WTC11 (cell line): ENCODE results near the gene MORN1.

Experiments used
- ESRRA ChIP-seq: sonication (generic); formaldehyde crosslinking; IDR thresholded peaks from 2 replicates; pipeline ENCODE4 v1.8.1; 2022; ENCODE audit warnings: mild to moderate bottlenecking, missing genetic modification reagents, borderline replicate concordance
- JUN ChIP-seq: sonication (generic); formaldehyde crosslinking; IDR thresholded peaks from 2 replicates; pipeline ENCODE4 v1.8.0; 2023; ENCODE audit warnings: mild to moderate bottlenecking, missing genetic modification reagents
- MYBL2 ChIP-seq: sonication (generic); formaldehyde crosslinking; IDR thresholded peaks from 2 replicates; pipeline ENCODE4 v1.8.1; 2023; ENCODE audit warnings: mild to moderate bottlenecking, moderate library complexity, missing genetic modification reagents
- NR2C2 ChIP-seq: sonication (generic); formaldehyde crosslinking; IDR thresholded peaks from 2 replicates; pipeline ENCODE4 v1.8.0; 2022; ENCODE audit warnings: mild to moderate bottlenecking, missing genetic modification reagents
- ZNF138 ChIP-seq: sonication (generic); formaldehyde crosslinking; conservative IDR thresholded peaks from 2 replicates; pipeline ENCODE4 v1.8.1; 2022; ENCODE audit warnings: mild to moderate bottlenecking, moderate library complexity, missing genetic modification reagents
- ZNF317 ChIP-seq: sonication (generic); formaldehyde crosslinking; IDR thresholded peaks from 2 replicates; pipeline ENCODE4 v1.8.1; 2023; ENCODE audit warnings: low read depth, mild to moderate bottlenecking, moderate library complexity, missing genetic modification reagents, borderline replicate concordance
- TF ChIP-seq, protein P1 (sequence below): sonication (generic); formaldehyde crosslinking; IDR thresholded peaks from 2 replicates; pipeline ENCODE4 v1.8.0; 2022; ENCODE audit warnings: mild to moderate bottlenecking, missing genetic modification reagents
- TF ChIP-seq, protein P2 (sequence below): sonication (generic); formaldehyde crosslinking; IDR thresholded peaks from 2 replicates; pipeline ENCODE4 v1.8.1; 2022; ENCODE audit warnings: low read depth, missing genetic modification reagents, borderline replicate concordance
- TF ChIP-seq, protein P3 (sequence below): fragments of 200-600 bp; IDR thresholded peaks from 2 replicates; pipeline ENCODE4 v1.8.0; 2022; ENCODE audit warnings: antibody characterized with exemption
- TF ChIP-seq, protein P4 (sequence below): sonication (generic); formaldehyde crosslinking; IDR thresholded peaks from 2 replicates; pipeline ENCODE4 v1.8.1; 2023; ENCODE audit warnings: mild to moderate bottlenecking, missing genetic modification reagents, borderline replicate concordance
- TF ChIP-seq, protein P5 (sequence below): sonication (generic); formaldehyde crosslinking; IDR thresholded peaks from 2 replicates; pipeline ENCODE4 v1.8.0; 2023; ENCODE audit warnings: missing genetic modification reagents
- TF ChIP-seq, protein P6 (sequence below): sonication (generic); formaldehyde crosslinking; IDR thresholded peaks from 2 replicates; pipeline ENCODE4 v1.8.0; 2022; ENCODE audit warnings: mild to moderate bottlenecking, missing genetic modification reagents
- TF ChIP-seq, protein P7 (sequence below): fragments of 250-450 bp; sonication (Bioruptor Pico); conservative IDR thresholded peaks from 2 replicates; pipeline ENCODE4 v1.9.0; 2021; ENCODE audit warnings: mild to moderate bottlenecking
- TF ChIP-seq, protein P8 (sequence below): sonication (generic); formaldehyde crosslinking; IDR thresholded peaks from 2 replicates; pipeline ENCODE4 v1.8.1; 2023; ENCODE audit warnings: mild to moderate bottlenecking, moderate library complexity, missing genetic modification reagents

DNA sequence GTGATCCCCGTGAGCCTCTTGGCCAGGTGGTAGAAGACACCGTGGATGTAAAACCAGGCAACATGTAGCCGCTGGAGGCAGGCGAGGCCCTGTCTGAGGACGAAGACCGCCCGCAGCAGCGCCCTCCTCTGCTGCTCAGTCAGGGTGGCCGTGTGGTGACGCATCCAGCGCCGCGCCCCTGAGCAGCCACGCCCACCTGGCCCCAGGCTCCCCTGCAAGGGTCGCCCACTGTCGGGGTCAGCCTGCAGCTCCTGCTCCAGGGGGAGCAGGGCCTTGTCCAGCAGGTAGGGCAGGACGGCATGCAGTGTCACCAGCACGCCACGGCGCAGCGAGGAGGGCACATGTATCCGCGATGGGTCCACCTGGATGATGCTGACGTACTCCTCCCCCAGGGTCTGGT lies 17.1 kb upstream of the MORN1 start:
- TF ChIP-seq, protein P1, sequence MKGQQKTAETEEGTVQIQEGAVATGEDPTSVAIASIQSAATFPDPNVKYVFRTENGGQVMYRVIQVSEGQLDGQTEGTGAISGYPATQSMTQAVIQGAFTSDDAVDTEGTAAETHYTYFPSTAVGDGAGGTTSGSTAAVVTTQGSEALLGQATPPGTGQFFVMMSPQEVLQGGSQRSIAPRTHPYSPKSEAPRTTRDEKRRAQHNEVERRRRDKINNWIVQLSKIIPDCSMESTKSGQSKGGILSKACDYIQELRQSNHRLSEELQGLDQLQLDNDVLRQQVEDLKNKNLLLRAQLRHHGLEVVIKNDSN (CRISPR knock-in tag), result no peak
- TF ChIP-seq, protein P2, sequence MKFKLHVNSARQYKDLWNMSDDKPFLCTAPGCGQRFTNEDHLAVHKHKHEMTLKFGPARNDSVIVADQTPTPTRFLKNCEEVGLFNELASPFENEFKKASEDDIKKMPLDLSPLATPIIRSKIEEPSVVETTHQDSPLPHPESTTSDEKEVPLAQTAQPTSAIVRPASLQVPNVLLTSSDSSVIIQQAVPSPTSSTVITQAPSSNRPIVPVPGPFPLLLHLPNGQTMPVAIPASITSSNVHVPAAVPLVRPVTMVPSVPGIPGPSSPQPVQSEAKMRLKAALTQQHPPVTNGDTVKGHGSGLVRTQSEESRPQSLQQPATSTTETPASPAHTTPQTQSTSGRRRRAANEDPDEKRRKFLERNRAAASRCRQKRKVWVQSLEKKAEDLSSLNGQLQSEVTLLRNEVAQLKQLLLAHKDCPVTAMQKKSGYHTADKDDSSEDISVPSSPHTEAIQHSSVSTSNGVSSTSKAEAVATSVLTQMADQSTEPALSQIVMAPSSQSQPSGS (CRISPR knock-in tag), result no peak
- TF ChIP-seq, protein P3, sequence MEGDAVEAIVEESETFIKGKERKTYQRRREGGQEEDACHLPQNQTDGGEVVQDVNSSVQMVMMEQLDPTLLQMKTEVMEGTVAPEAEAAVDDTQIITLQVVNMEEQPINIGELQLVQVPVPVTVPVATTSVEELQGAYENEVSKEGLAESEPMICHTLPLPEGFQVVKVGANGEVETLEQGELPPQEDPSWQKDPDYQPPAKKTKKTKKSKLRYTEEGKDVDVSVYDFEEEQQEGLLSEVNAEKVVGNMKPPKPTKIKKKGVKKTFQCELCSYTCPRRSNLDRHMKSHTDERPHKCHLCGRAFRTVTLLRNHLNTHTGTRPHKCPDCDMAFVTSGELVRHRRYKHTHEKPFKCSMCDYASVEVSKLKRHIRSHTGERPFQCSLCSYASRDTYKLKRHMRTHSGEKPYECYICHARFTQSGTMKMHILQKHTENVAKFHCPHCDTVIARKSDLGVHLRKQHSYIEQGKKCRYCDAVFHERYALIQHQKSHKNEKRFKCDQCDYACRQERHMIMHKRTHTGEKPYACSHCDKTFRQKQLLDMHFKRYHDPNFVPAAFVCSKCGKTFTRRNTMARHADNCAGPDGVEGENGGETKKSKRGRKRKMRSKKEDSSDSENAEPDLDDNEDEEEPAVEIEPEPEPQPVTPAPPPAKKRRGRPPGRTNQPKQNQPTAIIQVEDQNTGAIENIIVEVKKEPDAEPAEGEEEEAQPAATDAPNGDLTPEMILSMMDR, result no peak
- TF ChIP-seq NR2C2 (no peak), ZNF317 (CRISPR knock-in tag) (no peak), JUN (no peak), ESRRA (CRISPR knock-in tag) (no peak), MYBL2 (CRISPR knock-in tag) (no peak), ZNF138 (CRISPR knock-in tag) (no peak)
- TF ChIP-seq, protein P4, sequence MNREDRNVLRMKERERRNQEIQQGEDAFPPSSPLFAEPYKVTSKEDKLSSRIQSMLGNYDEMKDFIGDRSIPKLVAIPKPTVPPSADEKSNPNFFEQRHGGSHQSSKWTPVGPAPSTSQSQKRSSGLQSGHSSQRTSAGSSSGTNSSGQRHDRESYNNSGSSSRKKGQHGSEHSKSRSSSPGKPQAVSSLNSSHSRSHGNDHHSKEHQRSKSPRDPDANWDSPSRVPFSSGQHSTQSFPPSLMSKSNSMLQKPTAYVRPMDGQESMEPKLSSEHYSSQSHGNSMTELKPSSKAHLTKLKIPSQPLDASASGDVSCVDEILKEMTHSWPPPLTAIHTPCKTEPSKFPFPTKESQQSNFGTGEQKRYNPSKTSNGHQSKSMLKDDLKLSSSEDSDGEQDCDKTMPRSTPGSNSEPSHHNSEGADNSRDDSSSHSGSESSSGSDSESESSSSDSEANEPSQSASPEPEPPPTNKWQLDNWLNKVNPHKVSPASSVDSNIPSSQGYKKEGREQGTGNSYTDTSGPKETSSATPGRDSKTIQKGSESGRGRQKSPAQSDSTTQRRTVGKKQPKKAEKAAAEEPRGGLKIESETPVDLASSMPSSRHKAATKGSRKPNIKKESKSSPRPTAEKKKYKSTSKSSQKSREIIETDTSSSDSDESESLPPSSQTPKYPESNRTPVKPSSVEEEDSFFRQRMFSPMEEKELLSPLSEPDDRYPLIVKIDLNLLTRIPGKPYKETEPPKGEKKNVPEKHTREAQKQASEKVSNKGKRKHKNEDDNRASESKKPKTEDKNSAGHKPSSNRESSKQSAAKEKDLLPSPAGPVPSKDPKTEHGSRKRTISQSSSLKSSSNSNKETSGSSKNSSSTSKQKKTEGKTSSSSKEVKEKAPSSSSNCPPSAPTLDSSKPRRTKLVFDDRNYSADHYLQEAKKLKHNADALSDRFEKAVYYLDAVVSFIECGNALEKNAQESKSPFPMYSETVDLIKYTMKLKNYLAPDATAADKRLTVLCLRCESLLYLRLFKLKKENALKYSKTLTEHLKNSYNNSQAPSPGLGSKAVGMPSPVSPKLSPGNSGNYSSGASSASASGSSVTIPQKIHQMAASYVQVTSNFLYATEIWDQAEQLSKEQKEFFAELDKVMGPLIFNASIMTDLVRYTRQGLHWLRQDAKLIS (CRISPR knock-in tag), result no peak
- TF ChIP-seq, protein P5, sequence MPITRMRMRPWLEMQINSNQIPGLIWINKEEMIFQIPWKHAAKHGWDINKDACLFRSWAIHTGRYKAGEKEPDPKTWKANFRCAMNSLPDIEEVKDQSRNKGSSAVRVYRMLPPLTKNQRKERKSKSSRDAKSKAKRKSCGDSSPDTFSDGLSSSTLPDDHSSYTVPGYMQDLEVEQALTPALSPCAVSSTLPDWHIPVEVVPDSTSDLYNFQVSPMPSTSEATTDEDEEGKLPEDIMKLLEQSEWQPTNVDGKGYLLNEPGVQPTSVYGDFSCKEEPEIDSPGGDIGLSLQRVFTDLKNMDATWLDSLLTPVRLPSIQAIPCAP (CRISPR knock-in tag), result no peak
- TF ChIP-seq, protein P6, sequence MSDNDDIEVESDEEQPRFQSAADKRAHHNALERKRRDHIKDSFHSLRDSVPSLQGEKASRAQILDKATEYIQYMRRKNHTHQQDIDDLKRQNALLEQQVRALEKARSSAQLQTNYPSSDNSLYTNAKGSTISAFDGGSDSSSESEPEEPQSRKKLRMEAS (CRISPR knock-in tag), result no peak
- TF ChIP-seq, protein P7, sequence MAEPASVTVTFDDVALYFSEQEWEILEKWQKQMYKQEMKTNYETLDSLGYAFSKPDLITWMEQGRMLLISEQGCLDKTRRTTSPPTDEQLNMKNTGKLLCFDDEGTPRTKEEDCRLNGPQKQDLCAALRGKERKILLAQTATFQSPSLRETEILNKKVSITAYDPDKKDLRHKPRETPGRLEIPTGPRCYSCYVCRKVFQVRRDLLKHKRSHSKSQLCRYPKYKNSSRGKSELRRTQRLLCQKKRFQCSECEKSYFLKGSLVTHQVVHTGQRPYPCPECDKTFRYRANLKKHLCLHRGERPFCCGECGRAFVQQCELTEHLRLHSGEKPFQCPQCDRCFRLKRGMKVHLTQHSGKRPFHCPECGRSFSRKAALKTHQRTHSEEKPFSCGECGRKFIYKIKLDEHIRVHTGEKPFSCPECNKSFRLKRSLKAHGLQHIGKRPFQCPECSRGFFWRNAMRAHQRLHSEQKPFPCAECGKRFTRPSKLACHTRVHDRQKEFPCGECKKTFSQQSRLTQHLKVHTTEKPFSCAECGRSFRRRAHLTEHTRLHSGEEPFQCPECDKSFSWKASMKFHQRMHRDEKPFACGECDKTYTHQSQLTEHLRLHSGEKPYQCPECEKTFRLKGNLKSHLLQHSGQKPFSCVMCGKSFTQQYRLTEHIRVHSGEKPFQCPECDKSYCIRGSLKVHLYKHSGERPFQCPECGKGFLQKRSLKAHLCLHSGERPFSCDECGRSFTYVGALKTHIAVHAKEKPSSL (CRISPR knock-in tag), result no peak
- TF ChIP-seq, protein P8, sequence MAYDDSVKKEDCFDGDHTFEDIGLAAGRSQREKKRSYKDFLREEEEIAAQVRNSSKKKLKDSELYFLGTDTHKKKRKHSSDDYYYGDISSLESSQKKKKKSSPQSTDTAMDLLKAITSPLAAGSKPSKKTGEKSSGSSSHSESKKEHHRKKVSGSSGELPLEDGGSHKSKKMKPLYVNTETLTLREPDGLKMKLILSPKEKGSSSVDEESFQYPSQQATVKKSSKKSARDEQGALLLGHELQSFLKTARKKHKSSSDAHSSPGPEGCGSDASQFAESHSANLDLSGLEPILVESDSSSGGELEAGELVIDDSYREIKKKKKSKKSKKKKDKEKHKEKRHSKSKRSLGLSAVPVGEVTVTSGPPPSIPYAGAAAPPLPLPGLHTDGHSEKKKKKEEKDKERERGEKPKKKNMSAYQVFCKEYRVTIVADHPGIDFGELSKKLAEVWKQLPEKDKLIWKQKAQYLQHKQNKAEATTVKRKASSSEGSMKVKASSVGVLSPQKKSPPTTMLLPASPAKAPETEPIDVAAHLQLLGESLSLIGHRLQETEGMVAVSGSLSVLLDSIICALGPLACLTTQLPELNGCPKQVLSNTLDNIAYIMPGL (CRISPR knock-in tag), result no peak
